K562 (cell line): ENCODE results near the gene FUT9. TPM values are rescaled to one million over a fixed set of nuclear protein-coding genes. Genes with fewer than 3 reads are reported as not detected.

Experiments used
- ATAC-seq: fragments of 200-7000 bp; cut with Tn5 transposase; 3 replicates; pipeline ENCODE4 v1.9.1; 2020; ENCODE audit warnings: moderate library complexity
- BruUV-seq: library from RNA; stranded (reverse); fragments of 400-500 nt; replicated peaks from 2 replicates; lab custom pipeline; 2021; lab: Mats Ljungman, UMichigan
- CTCF ChIA-PET: fragments of 300-600 bp; formaldehyde crosslinking; extraction: SDS; loops from one replicate; lab custom pipeline; 2021; ENCODE audit warnings: low intra/inter-chr PET ratio; lab: Yijun Ruan, JAX
- POLR2A ChIA-PET: fragments of 300-600, 350-650 bp; sonication (Branson Sonifier 250); formaldehyde crosslinking; extraction: SDS; loops from one replicate; lab custom pipeline; 2021; ENCODE audit warnings: antibody characterized with exemption, inconsistent platforms; lab: Yijun Ruan, JAX
- DNase-seq, 4 experiments: peaks; one replicate each; pipeline versions ENCODE4 v3.0.0 to v3.0.0-alpha.2; 2011 to 2018; ENCODE audit warnings: low spot score in 3 of 4, mixed read lengths in 3 of 4; ENCODE audit errors: extremely low read depth in 1 of 4
- FAIRE-seq: peaks from 2 replicates; lab custom pipeline; 2011; peaks lifted over from hg19 to GRCh38; lab: Jason Lieb, UNC
- H2AFZ ChIP-seq: 2 replicates; pipeline ENCODE4 v1.6.0; 2011; ENCODE audit warnings: low read depth, low read length, control low read depth, inconsistent platforms
- H3K27ac ChIP-seq: fragments of 200-600 bp; 3 replicates; pipeline ENCODE4 v1.8.0; 2011; ENCODE audit warnings: low read depth, mild to moderate bottlenecking, control low read depth, inconsistent platforms, low read length, moderate library complexity, mixed read lengths; ENCODE audit errors: extremely low read depth
- H3K27me3 ChIP-seq, 2 experiments: fragments of 300-600 bp in 1 of 2; 2 replicates in 1 of 2; 3 replicates in 1 of 2; pipeline versions ENCODE4 v1.6.0 to v1.8.0; 2011; ENCODE audit warnings: inconsistent platforms in 2 of 2, low read length in 2 of 2, mild to moderate bottlenecking in 1 of 2, mixed read lengths in 1 of 2, moderate library complexity in 1 of 2; ENCODE audit not compliant: control insufficient read depth in 2 of 2, insufficient read depth in 2 of 2
- H3K36me3 ChIP-seq: fragments of 300-600 bp; 3 replicates; pipeline ENCODE4 v1.8.0; 2011; ENCODE audit warnings: mild to moderate bottlenecking, low read length, inconsistent platforms; ENCODE audit not compliant: control insufficient read depth, insufficient read depth
- H3K4me1 ChIP-seq, 2 experiments: fragments of 200-600 bp in 1 of 2; replicated peaks in 1 of 2; 2 replicates in 1 of 2; 3 replicates in 1 of 2; pipeline versions ENCODE4 v1.5.1 to v1.8.0; 2011; ENCODE audit warnings: inconsistent platforms in 2 of 2, low read length in 2 of 2, mild to moderate bottlenecking in 1 of 2, mixed read lengths in 1 of 2, moderate library complexity in 1 of 2; ENCODE audit not compliant: control insufficient read depth in 2 of 2, insufficient read depth in 2 of 2
- H3K4me2 ChIP-seq: 2 replicates; pipeline ENCODE4 v1.6.1; 2011; ENCODE audit warnings: low read length, control low read depth, inconsistent platforms, mixed read lengths; ENCODE audit not compliant: insufficient read depth
- H3K4me3 ChIP-seq: fragments of 200-600 bp; sonication (generic), shearing (Covaris generic); 2 replicates; pipeline ENCODE4 v1.5.1; 2016; ENCODE audit warnings: control low read depth, inconsistent platforms
- H3K79me2 ChIP-seq: fragments of 200-600 bp; 3 replicates; pipeline ENCODE4 v1.8.0; 2011; ENCODE audit warnings: low read length, inconsistent platforms; ENCODE audit not compliant: control insufficient read depth, insufficient read depth
- H3K9ac ChIP-seq, 2 experiments: 2 replicates each; pipeline versions ENCODE4 v1.6.0 to v1.6.1; 2011; ENCODE audit warnings: low read depth in 2 of 2, low read length in 2 of 2, control low read depth in 1 of 2, inconsistent platforms in 1 of 2, mild to moderate bottlenecking in 1 of 2, mixed read lengths in 1 of 2; ENCODE audit not compliant: insufficient read depth in 1 of 2
- H3K9me1 ChIP-seq: one replicate; pipeline ENCODE4 v1.6.0; 2011; ENCODE audit warnings: inconsistent platforms, mild to moderate bottlenecking, low read length, moderate library complexity; ENCODE audit not compliant: control insufficient read depth, insufficient read depth
- H3K9me3 ChIP-seq: replicated peaks from 2 replicates; pipeline ENCODE4 v1.5.1; 2011; ENCODE audit warnings: low read depth, low read length, inconsistent platforms; ENCODE audit not compliant: control insufficient read depth, insufficient read depth
- H4K20me1 ChIP-seq: replicated peaks from 2 replicates; pipeline ENCODE4 v1.6.1; 2011; ENCODE audit warnings: low read length, inconsistent platforms, mixed read lengths; ENCODE audit not compliant: control insufficient read depth, insufficient read depth
- CSDE1 ChIP-seq, 2 experiments: fragments of 450-650 bp; IDR thresholded peaks; 2 replicates each; pipeline ENCODE4 v1.6.1; 2016; ENCODE audit warnings: mild to moderate bottlenecking in 1 of 2
- DNMT1 ChIP-seq: fragments of 450-650 bp; IDR thresholded peaks from 2 replicates; pipeline ENCODE4 v1.6.1; 2016; ENCODE audit warnings: antibody characterized with exemption, mild to moderate bottlenecking
- IRF2 ChIP-seq: sonication (generic); formaldehyde crosslinking; IDR thresholded peaks from 2 replicates; pipeline ENCODE4 v1.8.1; 2022; ENCODE audit warnings: mild to moderate bottlenecking, missing genetic modification reagents
- NR4A1 ChIP-seq, 2 experiments: fragments of 250-450 bp in 1 of 2; fragments of 450-650 bp in 1 of 2; sonication (Bioruptor Pico) in 1 of 2; IDR thresholded peaks; 2 replicates each; pipeline versions ENCODE4 v1.4.0 to v1.6.1; 2016 to 2020; ENCODE audit warnings: mild to moderate bottlenecking in 2 of 2, missing compliant biosample characterization in 1 of 2, missing genetic modification characterization in 1 of 2, moderate library complexity in 1 of 2
- SREBF2 ChIP-seq: sonication (generic); formaldehyde crosslinking; IDR thresholded peaks from 2 replicates; pipeline ENCODE4 v1.4.0; 2020; ENCODE audit warnings: mild to moderate bottlenecking, missing genetic modification reagents
- SUPT5H ChIP-seq: fragments of 450-650 bp; IDR thresholded peaks from 2 replicates; pipeline ENCODE4 v1.6.1; 2016
- ZBTB43 ChIP-seq: sonication (generic); formaldehyde crosslinking; IDR thresholded peaks from 2 replicates; pipeline ENCODE4 v1.8.0; 2023; ENCODE audit warnings: mild to moderate bottlenecking, missing genetic modification reagents
- ZNF395 ChIP-seq: fragments of 200-800 bp; sonication (Bioruptor generic); IDR thresholded peaks from 2 replicates; pipeline ENCODE4 v1.6.1; 2017; ENCODE audit warnings: missing genetic modification characterization, missing compliant biosample characterization
- ZNF57 ChIP-seq: fragments of 450-650 bp; formaldehyde crosslinking; IDR thresholded peaks from 2 replicates; pipeline ENCODE4 v1.4.0; 2020; ENCODE audit warnings: mild to moderate bottlenecking, moderate library complexity
- ZNF584 ChIP-seq: fragments of 200-800 bp; sonication (Bioruptor generic); IDR thresholded peaks from 2 replicates; pipeline ENCODE4 v1.6.1; 2016; ENCODE audit warnings: low read depth, mild to moderate bottlenecking, missing genetic modification characterization, missing compliant biosample characterization
- ZNF609 ChIP-seq: sonication (generic); formaldehyde crosslinking; IDR thresholded peaks from 2 replicates; pipeline ENCODE4 v1.8.1; 2023; ENCODE audit warnings: missing genetic modification reagents, mild to moderate bottlenecking, borderline replicate concordance
- ZNF707 ChIP-seq: fragments of 250-450 bp; sonication (Bioruptor Pico); conservative IDR thresholded peaks from 2 replicates; pipeline ENCODE4 v1.8.0; 2022; ENCODE audit warnings: inconsistent platforms, mild to moderate bottlenecking, moderate library complexity
- in situ Hi-C: fragments of 300-500 bp; cut with MboI; formaldehyde crosslinking; loops from 4 replicates; pipeline ENCODE4 v1.15.0; 2018; ENCODE audit warnings: inconsistent platforms, mixed read lengths
- intact Hi-C: fragments of 100-400 bp; cut with micrococcal nuclease; formaldehyde crosslinking; loops from 2 replicates; pipeline ENCODE4 v1.14.2; 2022
- polyA plus RNA-seq, 8 experiments: library from polyadenylated mRNA; depleted of rRNA in 4 of 8; stranded (reverse) in 5 of 8; unstranded in 3 of 8; fragments of >200 nt; fragmentation: Nextera tagmentation in 2 of 8; fragmentation: Illumina TruSeq in 1 of 8; extraction: Ambion mirVana in 2 of 8; extraction: Trizol in 1 of 8; gene quantifications; 2 replicates each; pipeline versions ENCODE4 v1.2.1 to v1.2.3, GENCODE V29; 2011 to 2014; ENCODE audit warnings: inconsistent platforms in 1 of 8, missing spikeins in 1 of 8
- total RNA-seq, 7 experiments: library from RNA; depleted of rRNA in 6 of 7; stranded (reverse); fragments of >200 nt in 6 of 7; fragmentation: Illumina TruSeq in 2 of 7; extraction: Trizol in 2 of 7; gene quantifications; 2 replicates each; pipeline versions ENCODE4 v1.2.1 to v1.2.3, GENCODE V29; 2011 to 2021; ENCODE audit warnings: low replicate concordance in 1 of 7
- TF ChIP-seq, protein P1 (sequence below): fragments of 450-650 bp; formaldehyde crosslinking; IDR thresholded peaks from 2 replicates; pipeline ENCODE4 v1.4.0; 2020; ENCODE audit warnings: mild to moderate bottlenecking, moderate library complexity

FUT9 gene
- total and polyA plus RNA-seq, 9 of the 15 experiments (the other 6 are each of a cell fraction or from before 2014, with no cell fraction given) = not detected

GRCh38 chr6:95967594-95967993 lies 48.2 kb upstream of the FUT9 start:
- Histone ChIP-seq H3K4me2 (no peak overlapping the region), H3K36me3 (no peaks in the 10 kb centered on the region), H3K9me3 (no peaks in the 10 kb centered on the region), H3K9me1 (no peaks in the 10 kb centered on the region), H2AFZ (no peak overlapping the region), H3K4me1 (no peaks in the 10 kb centered on the region), H3K27me3 (no peaks in the 10 kb centered on the region), H3K27ac (no peak overlapping the region), H3K4me3 (no peak overlapping the region), H3K9ac (no peak overlapping the region), H4K20me1 (no peaks in the 10 kb centered on the region), H3K79me2 (no peaks in the 10 kb centered on the region)
- BruUV-seq = no TSS peak
- no peak for ATAC-seq
- ChIA-PET CTCF (no interaction called here), POLR2A (no interaction called here)
- TF ChIP-seq ZNF707 (no peak), SUPT5H (no peak), ZNF395 (CRISPR knock-in tag) (no peak), IRF2 (CRISPR knock-in tag) (no peak), NR4A1 (CRISPR knock-in tag; IDR thresholded peaks at IDR 0.05) (no peak), NR4A1 (tag; IDR thresholded peaks at IDR 0.05) (no peak), DNMT1 (no peak), ZBTB43 (no peak), ZNF57 (no peak), ZNF584 (CRISPR knock-in tag) (no peak), SREBF2 (CRISPR knock-in tag) (no peak), CSDE1 (IDR thresholded peaks at IDR 0.05) (no peak), ZNF609 (CRISPR knock-in tag) (no peak)
- TF ChIP-seq, protein P1, sequence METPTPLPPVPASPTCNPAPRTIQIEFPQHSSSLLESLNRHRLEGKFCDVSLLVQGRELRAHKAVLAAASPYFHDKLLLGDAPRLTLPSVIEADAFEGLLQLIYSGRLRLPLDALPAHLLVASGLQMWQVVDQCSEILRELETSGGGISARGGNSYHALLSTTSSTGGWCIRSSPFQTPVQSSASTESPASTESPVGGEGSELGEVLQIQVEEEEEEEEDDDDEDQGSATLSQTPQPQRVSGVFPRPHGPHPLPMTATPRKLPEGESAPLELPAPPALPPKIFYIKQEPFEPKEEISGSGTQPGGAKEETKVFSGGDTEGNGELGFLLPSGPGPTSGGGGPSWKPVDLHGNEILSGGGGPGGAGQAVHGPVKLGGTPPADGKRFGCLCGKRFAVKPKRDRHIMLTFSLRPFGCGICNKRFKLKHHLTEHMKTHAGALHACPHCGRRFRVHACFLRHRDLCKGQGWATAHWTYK (CRISPR knock-in tag) = no peak
- FAIRE-seq = no peak
- intact Hi-C loops = no loop called here
- no peak for DNase-seq
- in situ Hi-C loops = no loop called here
